Activated CD8-positive, alpha-beta T cell treated with anti-CD3 and anti-CD28 coated beads for 36 hours (primary cell): Measurements from ENCODE around the gene KRTAP5-9. TPM values are rescaled to one million over a fixed set of nuclear protein-coding genes. Genes with fewer than 3 reads are reported as not detected.
A peak's percentile ranks its signal among the peaks of the same experiment; 100 is the strongest.

Experiments used
- ATAC-seq: fragments of 200-7000 bp; cut with Tn5 transposase; one replicate; pipeline ENCODE4 v1.10.0; 2021; ENCODE audit warnings: mild to moderate bottlenecking, moderate library complexity
- CTCF ChIA-PET: fragments of 350-600 bp; sonication (Branson Sonifier 250); formaldehyde crosslinking; loops from one replicate; lab custom pipeline; 2021; ENCODE audit warnings: antibody characterized with exemption; lab: Charles Lee
- POLR2A ChIA-PET: fragments of 350-600 bp; sonication (Branson Sonifier 250); formaldehyde crosslinking; loops from one replicate; lab custom pipeline; 2021; ENCODE audit warnings: antibody characterized with exemption; lab: Charles Lee
- DNase-seq: peaks from one replicate; pipeline ENCODE4 v3.0.0-alpha.2; 2020
- H3K27ac Mint-ChIP-seq: one replicate; pipeline ENCODE4 v1.8.0; 2021; ENCODE audit warnings: mild to moderate bottlenecking, mixed read lengths
- H3K27me3 Mint-ChIP-seq: one replicate; pipeline ENCODE4 v1.8.0; 2021; ENCODE audit warnings: mixed read lengths
- H3K36me3 Mint-ChIP-seq: one replicate; pipeline ENCODE4 v1.8.0; 2021; ENCODE audit warnings: low read depth, mixed read lengths
- H3K4me1 Mint-ChIP-seq: one replicate; pipeline ENCODE4 v1.8.0; 2021; ENCODE audit warnings: low read depth, mixed read lengths
- H3K4me3 Mint-ChIP-seq: one replicate; pipeline ENCODE4 v1.8.0; 2021; ENCODE audit warnings: mild to moderate bottlenecking, moderate library complexity, mixed read lengths
- H3K9me3 Mint-ChIP-seq: one replicate; pipeline ENCODE4 v1.8.0; 2021; ENCODE audit warnings: mixed read lengths
- CTCF ChIP-seq: fragments of 200-600 bp; IDR thresholded peaks from one replicate; pipeline ENCODE4 v1.8.0; 2022; ENCODE audit warnings: antibody characterized with exemption, mild to moderate bottlenecking
- intact Hi-C: fragments of 100-400 bp; cut with micrococcal nuclease; formaldehyde crosslinking; loops from one replicate; pipeline ENCODE4 v1.10.0; 2022
- total RNA-seq, 2 experiments: library from RNA; stranded (reverse); gene quantifications; one replicate each; pipeline ENCODE4 v1.2.3, GENCODE V29; 2021

KRTAP5-9 gene
- not detected for total RNA-seq

GRCh38 chr11:71548120-71548519 lies at the start of gene KRTAP5-9:
KRTAP5-9 (plus strand) TSS chr11:71548420; CDS start chr11:71548658, 238 bp downstream.
- Mint-ChIP-seq H3K27me3 (peaks cover 17% of the 10 kb centered on the region), H3K9me3 (no peaks in the 10 kb centered on the region), H3K4me3 (no peak within 1 kb of the TSS), H3K4me1 (peaks cover 15% of the 10 kb centered on the region), H3K36me3 (no peaks in the 10 kb centered on the region), H3K27ac (no peak within 1 kb of the TSS)
- intact Hi-C loops = no loop called here
- ChIA-PET POLR2A (no interaction called here), CTCF (no interaction called here)
- ATAC-seq (no peak), DNase-seq (no peak)
- TF ChIP-seq CTCF = no peak

- ChIA-PET POLR2A (no interaction called here), CTCF (no interaction called here)
- TF ChIP-seq CTCF = no peak
- no peak for DNase-seq
- no peak for ATAC-seq
- no peaks in the 10 kb centered on the region for H3K4me1 Mint-ChIP-seq
- intact Hi-C loops = no loop called here
- H3K9me3 Mint-ChIP-seq = no peaks in the 10 kb centered on the region
- no peaks in the 10 kb centered on the region for H3K27me3 Mint-ChIP-seq
- peak overlapping the region; percentile 57 for H3K27ac Mint-ChIP-seq
- H3K4me3 Mint-ChIP-seq = no peak overlapping the region
- H3K36me3 Mint-ChIP-seq = peaks cover 61% of the 10 kb centered on the region
These were observed 49.1 kb upstream of the KRTAP5-9 start for GRCh38 chr11:71499125-71499524.

GRCh38 chr11:71499546-71499945 lies 48.7 kb upstream of the KRTAP5-9 start:
- no peak overlapping the region for H3K4me3 Mint-ChIP-seq
- no peak for TF ChIP-seq CTCF
- ATAC-seq (no peak), DNase-seq (no peak)
- H3K9me3 Mint-ChIP-seq = no peaks in the 10 kb centered on the region
- ChIA-PET POLR2A (no interaction called here), CTCF (no interaction called here)
- peaks cover 61% of the 10 kb centered on the region for H3K36me3 Mint-ChIP-seq
- H3K27ac Mint-ChIP-seq = no peak overlapping the region
- intact Hi-C loops = no loop called here
- no peaks in the 10 kb centered on the region for H3K4me1 Mint-ChIP-seq
- H3K27me3 Mint-ChIP-seq = no peaks in the 10 kb centered on the region

- no peak for DNase-seq
- H3K4me1 Mint-ChIP-seq = no peaks in the 10 kb centered on the region
- TF ChIP-seq CTCF = no peak
- no peak overlapping the region for H3K4me3 Mint-ChIP-seq
- no peak for ATAC-seq
- ChIA-PET CTCF (no interaction called here), POLR2A (no interaction called here)
- H3K27me3 Mint-ChIP-seq = no peaks in the 10 kb centered on the region
- intact Hi-C loops = no loop called here
- no peak overlapping the region for H3K27ac Mint-ChIP-seq
- H3K36me3 Mint-ChIP-seq = peaks cover 60% of the 10 kb centered on the region
- H3K9me3 Mint-ChIP-seq = no peaks in the 10 kb centered on the region
These were observed 47.6 kb upstream of the KRTAP5-9 start for GRCh38 chr11:71500601-71501021.

- H3K4me3 Mint-ChIP-seq = no peak overlapping the region
- intact Hi-C loops = no loop called here
- ATAC-seq (no peak), DNase-seq (no peak)
- CTCF ChIA-PET = no interaction called here
- H3K4me1 Mint-ChIP-seq = no peaks in the 10 kb centered on the region
- H3K27me3 Mint-ChIP-seq = no peaks in the 10 kb centered on the region
- no peak for TF ChIP-seq CTCF
- H3K27ac Mint-ChIP-seq = no peak overlapping the region
- peaks cover 64% of the 10 kb centered on the region for H3K36me3 Mint-ChIP-seq
- POLR2A ChIA-PET = no interaction called here
- H3K9me3 Mint-ChIP-seq = peaks cover 4% of the 10 kb centered on the region
These were observed 46.9 kb upstream of the KRTAP5-9 start for GRCh38 chr11:71501071-71501985.
